ENCODE data around the gene TEX54. TPM values are rescaled to one million over a fixed set of nuclear protein-coding genes. Genes with fewer than 3 reads are reported as not detected.

TEX54 gene
- total and polyA plus RNA-seq, 2 of the 4 experiments (the other 2 are of a cell fraction): not detected

DNA sequence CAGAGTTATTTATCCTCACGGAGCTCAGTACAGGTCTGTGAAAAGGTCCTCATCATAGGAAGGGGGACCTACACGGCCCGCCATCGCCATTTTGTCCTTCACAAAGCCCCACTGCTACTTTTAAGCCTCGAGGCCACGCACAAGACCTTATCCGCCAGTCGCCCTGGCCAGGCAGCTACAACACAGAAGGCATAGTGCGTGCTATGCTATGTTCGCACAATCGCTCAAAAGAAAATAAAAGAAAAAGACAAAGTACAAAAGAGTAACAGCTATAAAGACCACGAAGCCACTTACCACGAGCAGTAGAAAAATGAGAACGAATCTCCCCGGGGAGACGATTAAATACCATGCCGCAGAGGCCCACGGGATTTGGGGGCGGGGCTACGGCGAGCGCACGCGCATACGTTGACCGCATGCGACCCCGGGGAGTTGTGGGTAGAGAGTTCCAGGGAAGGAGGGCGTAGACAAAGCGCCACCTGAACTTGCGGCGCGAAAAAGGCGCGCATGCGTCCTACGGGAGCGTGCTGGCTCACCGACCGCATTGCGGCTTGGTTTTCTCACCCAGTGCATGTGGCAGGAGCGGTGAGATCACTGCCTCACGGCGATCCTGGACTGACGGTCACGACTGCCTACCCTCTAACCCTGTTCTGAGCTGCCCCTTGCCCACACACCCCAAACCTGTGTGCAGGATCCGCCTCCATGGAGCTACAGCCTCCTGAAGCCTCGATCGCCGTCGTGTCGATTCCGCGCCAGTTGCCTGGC lies 23.1 kb upstream of the TEX54 start (continued):
- TF ChIP-seq RAD21 (IDR thresholded peaks at IDR 0.05; ENCODE audit: low read length) (no peak), CEBPB (IDR thresholded peaks at IDR 0.05; ENCODE audit: low read depth, low read length) (peak; percentile 27; the same call in 1 of the 2 replicates), CHD1 (IDR thresholded peaks at IDR 0.05; ENCODE audit: low read depth, low read length) (no peak), SMC3 (IDR thresholded peaks at IDR 0.05; ENCODE audit: low read depth, low read length) (no peak), BHLHE40 (IDR thresholded peaks at IDR 0.05; ENCODE audit: low read depth, low read length) (0 out of 2 replicates have a peak, but pooled peaks have one; percentile 59), MAZ (IDR thresholded peaks at IDR 0.05; ENCODE audit: borderline replicate concordance, low read depth, low read length) (no peak)
